GM19397 (cell line): ENCODE results near the gene ATAD1.
"Not testable (repeated sequence)": the region's sequence is repeated elsewhere in the genome, so short reads cannot be mapped to it uniquely, and the experiment has no call there.

Experiments used
- ATAC-seq: cut with Tn5 transposase; IDR thresholded peaks from one replicate; pipeline ENCODE4 v1.9.1; 2021; ENCODE audit warnings: mild to moderate bottlenecking, moderate library complexity; ENCODE audit not compliant: unreplicated experiment

Gene ATAD1

GRCh38 chr10:87760195-87760905 lies 57.7 kb downstream of the ATAD1 start:
- ATAC-seq, result no peak

- ATAC-seq, result no peak
Observed at GRCh38 chr10:87759551-87759950, 58.5 kb downstream of the ATAD1 start.

GRCh38 chr10:87757685-87758084 lies 60.3 kb downstream of the ATAD1 start:
- no peak for ATAC-seq

DNA sequence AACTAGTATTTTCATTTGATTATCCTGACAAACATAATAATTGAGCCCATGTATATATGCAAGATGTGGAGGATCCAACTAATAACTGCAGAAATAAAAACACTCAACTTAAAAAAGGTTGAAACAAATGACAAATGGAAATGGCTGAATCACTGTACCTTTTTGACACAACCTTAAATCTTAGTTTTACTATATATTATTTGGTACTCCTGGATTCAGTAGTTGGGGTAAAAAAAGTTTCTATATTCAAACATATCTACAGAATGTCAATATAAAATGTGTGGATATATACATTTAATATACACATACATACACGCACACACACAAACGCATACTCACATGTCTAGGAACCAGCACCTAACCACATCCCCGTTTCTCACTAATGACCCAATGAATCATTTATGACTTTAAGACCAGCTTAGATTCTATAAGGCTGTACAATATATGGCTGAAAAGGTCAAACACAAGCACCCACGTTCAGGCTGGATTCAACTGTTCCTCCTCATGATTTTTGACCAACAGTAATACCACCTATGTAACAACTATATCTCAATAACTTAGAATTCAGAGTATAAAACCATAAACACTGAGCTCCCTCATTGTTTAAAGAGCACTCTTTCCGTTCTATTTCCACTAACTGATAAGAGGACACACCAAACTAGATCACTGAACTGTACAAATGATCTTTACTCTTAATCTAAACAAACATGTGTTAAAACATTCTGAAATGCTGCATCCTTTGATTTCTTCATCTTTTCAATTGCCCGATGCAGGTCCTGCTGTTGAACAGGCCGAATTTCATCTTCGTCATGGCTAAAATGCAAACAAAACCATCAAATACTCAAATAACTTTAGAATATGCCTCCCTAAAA lies 63.8 kb downstream of the ATAD1 start:
- ATAC-seq, result no peak

DNA sequence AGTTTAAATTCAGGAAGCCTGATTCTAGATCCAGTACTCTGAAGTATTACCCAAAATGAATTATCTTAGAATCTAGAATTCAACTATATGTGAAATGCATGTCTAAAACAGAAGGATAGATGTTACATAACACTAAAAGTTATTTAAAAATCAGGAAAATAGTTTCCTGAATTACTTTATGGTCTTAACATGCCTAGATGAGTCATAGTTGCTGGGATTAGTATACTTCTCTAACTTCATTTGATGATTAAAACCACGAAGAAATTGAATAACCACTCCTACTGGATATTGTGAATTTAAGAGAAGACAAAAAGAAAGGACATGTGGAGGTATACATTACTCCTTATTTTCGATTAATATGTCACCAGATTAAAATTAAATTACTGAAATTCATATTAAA lies 65.5 kb downstream of the ATAD1 start:
- no peak for ATAC-seq

- no peak for ATAC-seq
Observed at GRCh38 chr10:87751274-87751673, 66.8 kb downstream of the ATAD1 start.

- no peak for ATAC-seq
Observed at GRCh38 chr10:87750817-87751216, 67.2 kb downstream of the ATAD1 start.

- ATAC-seq, result no peak
Observed at GRCh38 chr10:87750001-87750671, 67.9 kb downstream of the ATAD1 start.

DNA sequence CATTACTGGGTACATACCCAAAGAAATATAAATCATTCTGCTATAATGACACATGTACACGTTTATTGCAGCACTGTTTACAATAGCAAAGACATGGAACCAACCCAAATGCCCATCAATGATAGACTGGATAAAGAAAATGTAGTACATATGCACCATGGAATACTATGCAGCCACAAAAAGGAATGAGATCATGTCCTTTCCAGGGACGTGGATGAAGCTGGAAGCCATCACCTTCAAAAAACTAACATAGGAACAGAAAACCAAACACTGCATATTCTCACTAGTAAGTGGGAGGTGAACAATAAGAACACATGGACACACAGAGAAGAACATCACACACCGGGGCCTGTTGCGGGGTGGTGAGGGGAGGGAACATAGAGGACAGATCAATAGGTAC lies 69.8 kb downstream of the ATAD1 start:
- not testable (repeated sequence) for ATAC-seq

DNA sequence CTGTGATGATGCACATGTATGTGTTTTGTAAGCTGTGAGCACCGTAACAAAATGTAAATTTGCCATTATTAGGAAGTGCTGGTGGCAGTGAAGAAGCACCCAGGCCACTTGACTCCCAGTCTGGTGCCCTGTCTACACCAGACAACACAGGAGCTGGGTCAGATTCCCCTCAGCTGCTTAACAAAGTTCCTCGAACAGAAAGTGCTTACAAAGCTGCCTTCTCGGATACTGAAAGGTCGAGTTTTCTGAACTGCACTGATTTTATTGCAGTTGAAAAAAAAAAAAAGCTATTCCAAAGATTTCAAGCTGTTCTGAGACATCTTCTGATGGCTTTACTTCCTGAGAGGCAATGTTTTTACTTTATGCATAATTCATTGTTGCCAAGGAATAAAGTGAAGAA lies 71.1 kb downstream of the ATAD1 start:
- ATAC-seq, result no peak

- no peak for ATAC-seq
Observed at GRCh38 chr10:87744606-87745005, 73.4 kb downstream of the ATAD1 start.

DNA sequence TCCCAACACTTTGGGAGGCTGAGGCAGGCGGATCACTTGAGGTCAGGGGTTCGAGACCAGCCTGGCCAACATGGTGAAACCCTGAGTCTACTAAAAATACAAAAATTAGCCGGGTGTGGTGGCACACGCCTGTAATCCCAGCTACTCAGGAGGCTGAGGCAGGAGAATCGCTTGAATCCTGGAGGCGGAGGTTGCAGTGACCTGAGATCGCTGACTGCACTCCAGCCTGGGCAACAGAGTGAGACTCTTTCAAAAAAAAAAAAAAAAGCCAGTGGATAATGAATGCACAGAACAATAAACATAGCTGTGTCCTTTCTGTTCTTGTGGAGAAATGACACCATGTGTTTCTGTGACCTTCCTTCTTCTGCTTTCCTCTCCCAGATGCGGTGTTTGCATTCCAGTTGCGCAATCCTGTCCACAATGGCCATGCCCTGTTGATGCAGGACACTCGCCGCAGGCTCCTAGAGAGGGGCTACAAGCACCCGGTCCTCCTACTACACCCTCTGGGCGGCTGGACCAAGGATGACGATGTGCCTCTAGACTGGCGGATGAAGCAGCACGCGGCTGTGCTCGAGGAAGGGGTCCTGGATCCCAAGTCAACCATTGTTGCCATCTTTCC lies 74.9 kb downstream of the ATAD1 start:
- ATAC-seq, result not testable (repeated sequence)

GRCh38 chr10:87740254-87740655 lies 77.8 kb downstream of the ATAD1 start:
- ATAC-seq, result no peak

DNA sequence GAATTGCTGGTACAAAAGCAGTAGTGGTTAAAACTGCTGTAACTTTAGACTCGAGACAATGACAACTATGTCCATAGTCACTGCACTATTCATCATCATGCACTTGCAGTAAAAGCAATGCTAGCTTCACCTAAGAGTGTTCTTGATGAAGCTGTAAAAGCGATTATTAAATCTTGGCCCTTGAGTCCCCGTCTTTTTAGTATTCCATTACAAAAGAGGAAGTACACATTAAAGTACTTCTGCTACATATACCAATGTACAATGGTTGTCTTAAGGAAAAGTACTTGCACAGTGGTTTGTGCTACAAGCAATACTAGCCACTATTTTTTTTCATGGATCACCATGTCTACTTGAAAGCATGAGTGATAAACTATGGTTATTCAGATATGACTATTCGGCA lies 78.3 kb downstream of the ATAD1 start:
- ATAC-seq, result no peak

DNA sequence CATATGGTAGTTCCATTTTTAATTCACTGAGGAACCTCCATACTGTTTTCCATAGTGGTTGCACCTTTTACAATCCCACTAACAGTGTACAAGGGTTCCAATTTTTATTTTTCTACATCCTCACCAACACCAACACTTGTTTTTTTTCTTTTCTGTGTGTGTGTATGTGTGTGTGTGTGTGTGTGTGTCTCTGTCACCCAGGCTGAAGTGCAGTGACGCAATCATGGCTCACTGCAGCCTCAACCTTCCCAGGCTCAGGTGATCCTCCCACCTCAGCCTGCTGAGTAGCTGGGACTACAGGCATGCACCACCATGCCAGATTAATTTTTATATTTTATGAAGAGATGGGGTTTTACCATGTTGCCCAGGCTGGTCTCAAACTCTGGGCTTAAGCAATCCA lies 79.8 kb downstream of the ATAD1 start:
- not testable (repeated sequence) for ATAC-seq

DNA sequence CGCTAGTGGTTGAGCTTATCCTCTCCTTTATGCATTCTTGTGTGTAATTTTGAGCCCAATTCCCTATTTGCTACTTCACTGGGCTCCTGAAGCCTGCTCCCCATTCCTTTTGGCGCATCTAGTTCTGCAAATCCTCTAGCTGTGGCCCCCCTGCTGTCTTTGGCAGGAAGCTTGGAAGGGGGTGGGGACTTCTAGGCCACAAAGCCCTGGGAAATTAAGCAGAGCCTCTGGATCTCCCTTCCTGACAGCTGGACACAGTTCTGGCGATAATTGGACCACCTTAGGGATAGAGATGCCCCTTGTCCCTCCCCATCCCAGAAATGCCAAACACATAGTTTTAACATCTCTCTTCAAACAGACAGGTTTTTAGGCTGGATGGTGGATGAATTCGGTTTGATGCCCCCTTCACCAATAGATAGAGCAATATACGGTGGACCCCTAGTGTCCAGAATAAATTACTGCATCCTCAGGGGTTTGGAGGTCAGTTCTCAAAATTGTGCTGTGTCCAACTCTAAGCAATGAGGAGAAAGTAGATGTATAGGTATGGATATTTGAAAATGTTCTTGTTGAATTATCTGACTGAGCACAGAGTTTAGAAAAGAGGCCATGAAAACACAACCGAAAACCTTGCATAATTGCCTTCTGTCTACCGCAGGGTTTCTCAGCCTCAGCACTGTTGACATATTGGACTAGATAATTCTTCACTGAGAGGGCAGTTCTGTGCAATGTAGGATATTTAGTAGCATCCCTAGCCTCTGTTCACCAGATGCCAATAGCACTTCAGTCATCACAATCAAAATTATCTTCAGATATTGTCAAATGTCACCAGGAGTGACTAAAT lies 82.8 kb downstream of the ATAD1 start:
- no peak for ATAC-seq

DNA sequence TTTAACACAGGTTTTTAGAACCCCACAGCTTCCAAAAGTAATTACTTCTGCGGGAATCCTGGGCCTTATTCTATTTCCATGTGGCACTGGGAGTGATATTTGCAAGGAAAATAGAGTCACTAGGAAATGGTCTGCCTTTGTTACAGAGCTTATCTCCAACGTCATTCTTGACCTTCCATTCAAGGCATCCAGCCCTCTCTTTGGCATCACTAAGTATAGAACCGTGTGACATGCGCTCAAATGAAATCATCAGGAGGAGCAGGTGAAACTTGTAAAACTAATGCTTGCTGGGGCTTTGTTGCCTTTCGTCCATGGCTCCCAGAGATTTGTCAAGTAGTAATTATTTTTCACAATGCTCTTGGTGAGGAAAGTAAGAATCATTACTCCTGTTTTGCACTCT lies 84.9 kb downstream of the ATAD1 start:
- no peak for ATAC-seq

GRCh38 chr10:87729940-87730339 lies 88.1 kb downstream of the ATAD1 start:
- ATAC-seq, result no peak

- ATAC-seq, result no peak
Observed at GRCh38 chr10:87724789-87725188, 93.2 kb downstream of the ATAD1 start.

DNA sequence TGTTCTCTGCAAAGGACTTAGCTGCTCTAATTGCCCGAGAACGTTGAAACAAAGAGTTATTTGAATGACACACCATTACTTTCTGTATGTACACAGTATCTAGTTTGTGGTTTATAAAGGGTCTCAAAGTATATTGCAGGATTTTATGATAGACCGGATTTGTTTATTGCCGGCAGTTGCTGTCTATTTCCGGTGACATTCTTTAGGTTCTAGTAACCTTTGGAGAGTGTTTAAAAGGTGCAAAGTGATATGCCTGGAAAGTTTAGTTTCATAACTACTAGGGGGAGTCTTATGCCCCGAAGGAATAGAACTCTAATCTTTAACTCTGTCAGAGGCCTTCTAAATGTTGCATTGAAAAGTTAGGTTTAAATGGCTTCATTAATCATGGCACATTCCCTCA lies 94.5 kb downstream of the ATAD1 start:
- no peak for ATAC-seq
